GM12872 (cell line): Measurements from ENCODE around the gene EMC6.

Experiments
- TF ChIP-seq, protein P1 (sequence below): IDR thresholded peaks from 3 replicates; pipeline ENCODE4 v1.5.1; 2011; ENCODE audit warnings: low read depth, mild to moderate bottlenecking, low read length, moderate library complexity; ENCODE audit not compliant: insufficient read depth

The EMC6 gene

DNA sequence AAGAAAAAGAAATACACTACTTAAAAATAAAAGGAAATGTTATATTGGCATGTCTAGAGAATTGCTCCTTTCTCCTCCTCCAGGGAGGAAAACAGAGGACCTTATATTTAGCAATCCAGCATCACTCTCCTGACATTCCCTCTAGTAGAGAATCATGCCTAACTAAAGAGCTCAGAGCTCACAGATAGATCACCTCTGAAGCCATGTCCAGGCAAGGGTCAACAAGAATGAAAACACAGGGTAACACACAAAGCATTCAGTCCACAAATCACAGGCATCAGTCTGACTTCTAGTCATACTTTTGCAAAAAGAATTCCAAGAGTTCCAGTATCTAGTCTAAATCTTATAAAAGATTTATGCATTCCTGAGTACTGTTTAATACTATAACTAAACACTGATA, 50.7 kb downstream of the EMC6 start:
- TF ChIP-seq, protein P1, sequence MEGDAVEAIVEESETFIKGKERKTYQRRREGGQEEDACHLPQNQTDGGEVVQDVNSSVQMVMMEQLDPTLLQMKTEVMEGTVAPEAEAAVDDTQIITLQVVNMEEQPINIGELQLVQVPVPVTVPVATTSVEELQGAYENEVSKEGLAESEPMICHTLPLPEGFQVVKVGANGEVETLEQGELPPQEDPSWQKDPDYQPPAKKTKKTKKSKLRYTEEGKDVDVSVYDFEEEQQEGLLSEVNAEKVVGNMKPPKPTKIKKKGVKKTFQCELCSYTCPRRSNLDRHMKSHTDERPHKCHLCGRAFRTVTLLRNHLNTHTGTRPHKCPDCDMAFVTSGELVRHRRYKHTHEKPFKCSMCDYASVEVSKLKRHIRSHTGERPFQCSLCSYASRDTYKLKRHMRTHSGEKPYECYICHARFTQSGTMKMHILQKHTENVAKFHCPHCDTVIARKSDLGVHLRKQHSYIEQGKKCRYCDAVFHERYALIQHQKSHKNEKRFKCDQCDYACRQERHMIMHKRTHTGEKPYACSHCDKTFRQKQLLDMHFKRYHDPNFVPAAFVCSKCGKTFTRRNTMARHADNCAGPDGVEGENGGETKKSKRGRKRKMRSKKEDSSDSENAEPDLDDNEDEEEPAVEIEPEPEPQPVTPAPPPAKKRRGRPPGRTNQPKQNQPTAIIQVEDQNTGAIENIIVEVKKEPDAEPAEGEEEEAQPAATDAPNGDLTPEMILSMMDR: no peak
